Ishikawa (cell line): ENCODE measurements around the gene APOA1.

Experiments
- CEBPB ChIP-seq: IDR thresholded peaks from 2 replicates; pipeline ENCODE4 v1.6.1; 2012
- CREB1 ChIP-seq: IDR thresholded peaks from 2 replicates; pipeline ENCODE4 v1.6.1; 2012; ENCODE audit warnings: low read depth
- EGR1 ChIP-seq: IDR thresholded peaks from 2 replicates; pipeline ENCODE4 v1.6.1; 2012
- EP300 ChIP-seq: IDR thresholded peaks from 2 replicates; pipeline ENCODE4 v1.6.1; 2012; ENCODE audit warnings: borderline replicate concordance
- FOXM1 ChIP-seq: IDR thresholded peaks from 2 replicates; pipeline ENCODE4 v1.6.1; 2012; ENCODE audit warnings: low read depth, borderline replicate concordance
- MAX ChIP-seq: IDR thresholded peaks from 2 replicates; pipeline ENCODE4 v1.6.1; 2012
- RAD21 ChIP-seq: IDR thresholded peaks from 2 replicates; pipeline ENCODE4 v1.6.1; 2012; ENCODE audit warnings: low read depth
- REST ChIP-seq: IDR thresholded peaks from 2 replicates; pipeline ENCODE4 v1.6.1; 2012; ENCODE audit warnings: low read depth, mild to moderate bottlenecking
- TAF1 ChIP-seq: IDR thresholded peaks from 2 replicates; pipeline ENCODE4 v1.6.1; 2012; ENCODE audit warnings: low read depth, mild to moderate bottlenecking
- TEAD4 ChIP-seq: IDR thresholded peaks from 2 replicates; pipeline ENCODE4 v1.6.1; 2012
- YY1 ChIP-seq: IDR thresholded peaks from 2 replicates; pipeline ENCODE4 v1.6.1; 2012; ENCODE audit warnings: low read depth
- TF ChIP-seq, protein P1 (sequence below): IDR thresholded peaks from 2 replicates; pipeline ENCODE4 v1.6.1; 2012

- TF ChIP-seq EP300 (no peak), RAD21 (no peak), CEBPB (no peak), TAF1 (no peak), MAX (no peak), TEAD4 (no peak), YY1 (no peak), REST (no peak), FOXM1 (no peak), CREB1 (no peak), EGR1 (no peak)
- TF ChIP-seq, protein P1, sequence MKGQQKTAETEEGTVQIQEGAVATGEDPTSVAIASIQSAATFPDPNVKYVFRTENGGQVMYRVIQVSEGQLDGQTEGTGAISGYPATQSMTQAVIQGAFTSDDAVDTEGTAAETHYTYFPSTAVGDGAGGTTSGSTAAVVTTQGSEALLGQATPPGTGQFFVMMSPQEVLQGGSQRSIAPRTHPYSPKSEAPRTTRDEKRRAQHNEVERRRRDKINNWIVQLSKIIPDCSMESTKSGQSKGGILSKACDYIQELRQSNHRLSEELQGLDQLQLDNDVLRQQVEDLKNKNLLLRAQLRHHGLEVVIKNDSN = no peak
Observed at GRCh38 chr11:116867619-116868018, 30.2 kb upstream of the APOA1 start.
